Measurements from ENCODE around the gene HSH2D. TPM values are rescaled to one million over a fixed set of nuclear protein-coding genes. Genes with fewer than 3 reads are reported as not detected.

The HSH2D gene
- total RNA-seq, 6 experiments from 2014 or later: not detected

DNA sequence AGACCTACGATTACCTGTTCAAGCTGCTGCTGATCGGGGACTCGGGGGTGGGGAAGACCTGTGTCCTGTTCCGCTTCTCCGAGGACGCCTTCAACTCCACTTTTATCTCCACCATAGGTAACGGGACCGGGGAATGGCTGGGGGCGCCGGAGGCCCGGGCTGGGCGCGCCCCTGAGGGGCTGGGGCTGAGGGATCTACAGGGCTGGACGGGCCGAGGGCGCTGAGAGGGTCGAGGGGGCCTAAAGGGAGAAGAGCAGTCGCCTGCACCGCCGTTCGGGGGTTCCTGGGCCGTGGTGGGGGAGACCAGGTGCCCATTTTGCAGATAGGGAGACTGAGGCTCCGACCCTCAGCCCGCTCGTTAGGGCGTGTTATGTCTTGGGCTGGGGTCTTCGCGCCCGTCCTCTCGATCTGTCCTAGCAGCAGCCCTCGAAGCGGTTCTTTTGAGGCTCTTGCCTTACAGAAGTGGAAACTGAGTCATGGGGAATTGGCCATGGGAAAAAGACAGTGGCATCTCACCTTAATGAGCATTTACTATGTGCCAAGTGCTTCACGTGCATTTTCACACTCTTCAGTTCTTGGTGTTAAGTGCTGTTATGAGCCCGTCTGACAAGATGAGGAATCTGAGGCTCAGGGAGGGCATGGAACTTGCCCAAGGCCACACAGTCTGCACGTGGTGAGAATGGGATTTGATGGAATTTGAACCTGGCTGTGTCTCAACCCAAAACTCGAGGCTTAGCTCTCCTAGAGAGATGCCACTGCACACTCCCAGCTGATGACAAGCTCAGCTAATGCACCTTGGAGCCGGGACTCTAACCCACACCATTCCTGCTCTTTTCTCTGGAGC is 31.4 kb upstream of the HSH2D start:
- peaks cover 1% of the 10 kb centered on the region; the same call in 1 of the 2 replicates for H3K27me3 Mint-ChIP-seq (ENCODE audit: insufficient read depth)

DNA sequence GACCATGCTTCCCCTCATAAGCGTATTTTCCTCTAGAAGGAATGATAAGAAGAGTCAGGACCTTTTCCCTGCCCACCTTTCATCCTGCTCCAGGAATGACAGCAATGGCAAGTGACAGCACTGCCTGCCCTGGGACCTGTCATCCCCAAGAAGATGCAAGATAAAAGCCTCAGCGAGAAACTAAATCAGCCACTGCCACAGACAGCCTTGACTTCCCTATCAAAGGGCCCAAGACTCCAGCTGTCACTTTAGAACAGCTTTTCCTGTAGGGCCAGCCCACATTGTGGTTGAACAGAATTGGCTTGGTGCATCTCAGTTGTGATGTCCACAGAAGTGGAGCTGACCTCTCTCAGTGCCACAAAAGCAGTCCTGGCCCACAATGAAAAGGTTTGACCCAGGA is 30.7 kb upstream of the HSH2D start:
- Mint-ChIP-seq H3K4me1 (ENCODE audit: low read depth) (peaks cover 31% of the 10 kb centered on the region), H3K27me3 (ENCODE audit: insufficient read depth) (peaks cover 1% of the 10 kb centered on the region; the same call in 1 of the 2 replicates), H3K4me3 (peak overlapping the region; percentile 96), H3K9me3 (no peaks in the 10 kb centered on the region), H3K27ac (peak overlapping the region; percentile 90), H3K36me3 (ENCODE audit: low read depth) (no peaks in the 10 kb centered on the region)
- DNase-seq: no peak
- TF ChIP-seq, protein P1, sequence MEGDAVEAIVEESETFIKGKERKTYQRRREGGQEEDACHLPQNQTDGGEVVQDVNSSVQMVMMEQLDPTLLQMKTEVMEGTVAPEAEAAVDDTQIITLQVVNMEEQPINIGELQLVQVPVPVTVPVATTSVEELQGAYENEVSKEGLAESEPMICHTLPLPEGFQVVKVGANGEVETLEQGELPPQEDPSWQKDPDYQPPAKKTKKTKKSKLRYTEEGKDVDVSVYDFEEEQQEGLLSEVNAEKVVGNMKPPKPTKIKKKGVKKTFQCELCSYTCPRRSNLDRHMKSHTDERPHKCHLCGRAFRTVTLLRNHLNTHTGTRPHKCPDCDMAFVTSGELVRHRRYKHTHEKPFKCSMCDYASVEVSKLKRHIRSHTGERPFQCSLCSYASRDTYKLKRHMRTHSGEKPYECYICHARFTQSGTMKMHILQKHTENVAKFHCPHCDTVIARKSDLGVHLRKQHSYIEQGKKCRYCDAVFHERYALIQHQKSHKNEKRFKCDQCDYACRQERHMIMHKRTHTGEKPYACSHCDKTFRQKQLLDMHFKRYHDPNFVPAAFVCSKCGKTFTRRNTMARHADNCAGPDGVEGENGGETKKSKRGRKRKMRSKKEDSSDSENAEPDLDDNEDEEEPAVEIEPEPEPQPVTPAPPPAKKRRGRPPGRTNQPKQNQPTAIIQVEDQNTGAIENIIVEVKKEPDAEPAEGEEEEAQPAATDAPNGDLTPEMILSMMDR (IDR thresholded peaks at IDR 0.05): no peak

More for the DNA sequence above, 31.4 kb upstream of the HSH2D start:
- TF ChIP-seq, protein P1 (IDR thresholded peaks at IDR 0.05): no peak
- Mint-ChIP-seq H3K9me3 (no peaks in the 10 kb centered on the region), H3K4me3 (peak overlapping the region; percentile 96), H3K36me3 (ENCODE audit: low read depth) (no peaks in the 10 kb centered on the region), H3K4me1 (ENCODE audit: low read depth) (peaks cover 31% of the 10 kb centered on the region), H3K27ac (peak overlapping the region; percentile 90)
- no peak for DNase-seq

DNA sequence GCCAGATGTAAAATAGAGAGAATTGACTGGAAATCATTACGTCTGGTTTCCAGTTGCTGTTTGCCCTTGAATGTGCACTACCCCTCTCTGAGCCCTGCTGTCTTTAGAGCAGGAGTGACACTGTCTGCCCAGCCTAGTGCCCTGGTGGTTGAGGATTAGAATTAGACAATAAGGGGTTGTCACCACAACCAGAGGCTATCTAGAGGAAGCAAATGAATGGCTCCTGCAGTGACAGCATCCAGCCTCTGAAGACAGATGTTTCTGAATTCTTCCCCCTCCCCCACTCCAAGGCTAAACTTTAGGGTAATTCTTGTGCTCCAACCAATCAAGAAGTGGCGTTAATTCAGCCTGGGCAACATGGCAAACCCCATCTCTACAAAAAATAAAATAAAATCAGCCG is 29.8 kb upstream of the HSH2D start:
- Mint-ChIP-seq H3K4me1 (ENCODE audit: low read depth) (peaks cover 31% of the 10 kb centered on the region), H3K27ac (no peak overlapping the region), H3K36me3 (ENCODE audit: low read depth) (no peaks in the 10 kb centered on the region), H3K4me3 (no peak overlapping the region), H3K27me3 (ENCODE audit: insufficient read depth) (peaks cover 1% of the 10 kb centered on the region; the same call in 1 of the 2 replicates), H3K9me3 (no peaks in the 10 kb centered on the region)
- no peak for DNase-seq
- TF ChIP-seq, protein P1 (IDR thresholded peaks at IDR 0.05): no peak

DNA sequence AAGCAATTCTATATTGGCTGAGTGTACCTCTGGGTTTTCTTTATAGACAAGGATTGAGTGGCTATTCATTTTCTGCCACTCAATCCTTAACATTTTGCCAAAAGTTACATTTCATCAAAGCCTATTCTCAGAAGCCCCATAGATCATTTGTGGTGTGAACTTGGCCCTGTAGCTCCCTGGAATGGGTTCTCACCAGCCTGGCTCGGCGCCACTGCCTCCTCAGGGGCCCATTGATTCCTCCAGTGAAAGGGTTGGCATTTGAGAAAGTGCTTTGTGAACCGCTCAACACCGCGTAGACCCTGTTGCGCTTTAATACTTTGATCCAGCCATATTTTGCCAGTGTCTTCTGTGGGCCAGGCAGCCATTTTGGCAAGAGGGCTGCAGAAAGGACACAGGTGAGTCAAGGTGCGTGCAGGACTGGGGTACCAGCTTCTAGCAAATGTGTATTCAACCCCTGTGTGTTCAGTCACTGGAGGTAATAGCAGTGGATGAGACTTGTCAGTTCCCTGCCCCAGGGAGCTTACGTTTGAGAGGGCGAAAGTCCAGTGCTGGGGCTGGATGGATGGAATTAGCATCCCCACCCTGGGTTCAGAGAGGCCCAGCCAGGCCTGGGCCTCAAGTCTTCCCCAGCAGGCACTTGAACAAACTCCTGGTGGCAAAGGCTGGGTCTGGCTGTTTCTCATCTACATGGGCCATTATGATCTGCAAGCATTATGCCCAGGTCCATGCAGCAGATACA is 28.0 kb upstream of the HSH2D start:
- Mint-ChIP-seq H3K4me1 (ENCODE audit: low read depth) (peaks cover 31% of the 10 kb centered on the region), H3K27me3 (ENCODE audit: insufficient read depth) (peaks cover 1% of the 10 kb centered on the region; the same call in 1 of the 2 replicates), H3K4me3 (no peak overlapping the region), H3K27ac (no peak overlapping the region), H3K36me3 (ENCODE audit: low read depth) (no peaks in the 10 kb centered on the region), H3K9me3 (no peaks in the 10 kb centered on the region)
- TF ChIP-seq, protein P1 (IDR thresholded peaks at IDR 0.05): no peak
- no peak for DNase-seq

DNA sequence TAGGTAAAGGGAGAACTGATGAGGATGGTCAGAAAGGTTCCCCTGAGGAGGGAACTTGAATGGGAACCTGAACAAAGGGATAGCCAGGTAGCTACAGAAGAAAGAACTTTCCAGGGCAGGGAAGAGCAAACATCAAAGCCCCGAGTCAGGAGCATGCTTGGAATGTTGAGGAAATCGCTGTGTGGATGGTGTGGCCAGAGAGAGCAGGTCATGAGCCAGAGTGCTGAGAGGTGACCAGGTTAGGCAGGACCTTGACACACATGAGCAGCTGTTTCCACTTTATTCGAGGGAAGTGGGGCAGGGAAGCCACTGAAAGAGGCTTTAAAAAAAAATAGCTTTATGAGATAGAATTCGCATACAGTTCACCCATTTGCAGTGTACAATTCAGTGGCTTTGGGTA is 27.4 kb upstream of the HSH2D start:
- peaks cover 1% of the 10 kb centered on the region; the same call in 1 of the 2 replicates for H3K27me3 Mint-ChIP-seq (ENCODE audit: insufficient read depth)
- H3K9me3 Mint-ChIP-seq: no peaks in the 10 kb centered on the region
- H3K36me3 Mint-ChIP-seq (ENCODE audit: low read depth): no peaks in the 10 kb centered on the region
- no peak for DNase-seq
- H3K4me3 Mint-ChIP-seq: no peak overlapping the region
- TF ChIP-seq, protein P1 (IDR thresholded peaks at IDR 0.05): no peak
- peaks cover 29% of the 10 kb centered on the region for H3K4me1 Mint-ChIP-seq (ENCODE audit: low read depth)
- H3K27ac Mint-ChIP-seq: no peak overlapping the region
